HepG2 (cell line): ENCODE data around the gene GP1BA. TPM values are rescaled to one million over a fixed set of nuclear protein-coding genes. Genes with fewer than 3 reads are reported as not detected.

Source experiments
- ATF7-NPFF ChIP-seq: sonication (generic); formaldehyde crosslinking; IDR thresholded peaks from 2 replicates; pipeline ENCODE4 v1.8.1; 2023; ENCODE audit warnings: mild to moderate bottlenecking, low read depth, missing genetic modification reagents, moderate library complexity
- HIVEP1 ChIP-seq: sonication (generic); formaldehyde crosslinking; IDR thresholded peaks from 2 replicates; pipeline ENCODE4 v1.4.0; 2020; ENCODE audit warnings: mild to moderate bottlenecking, missing genetic modification reagents
- KDM4B ChIP-seq: sonication (generic); formaldehyde crosslinking; IDR thresholded peaks from 2 replicates; pipeline ENCODE4 v1.4.0; 2020; ENCODE audit warnings: missing genetic modification reagents
- MAFK ChIP-seq, 2 experiments: IDR thresholded peaks in 1 of 2; conservative IDR thresholded peaks in 1 of 2; 2 replicates each; pipeline ENCODE4 v1.6.1; 2011; ENCODE audit warnings: improper control_type of control experiment in 2 of 2, low read length in 2 of 2
- MTF2 ChIP-seq: sonication (generic); formaldehyde crosslinking; IDR thresholded peaks from 2 replicates; pipeline ENCODE4 v1.5.0; 2020; ENCODE audit warnings: missing genetic modification reagents, borderline replicate concordance
- RELA ChIP-seq: sonication (generic); formaldehyde crosslinking; IDR thresholded peaks from 2 replicates; pipeline ENCODE4 v1.4.0; 2020; ENCODE audit warnings: missing genetic modification reagents
- SAFB2 ChIP-seq: sonication (generic); formaldehyde crosslinking; IDR thresholded peaks from 2 replicates; pipeline ENCODE4 v1.5.1; 2020; ENCODE audit warnings: missing genetic modification reagents, low read depth, mild to moderate bottlenecking, borderline replicate concordance
- SMYD3 ChIP-seq: sonication (generic); formaldehyde crosslinking; IDR thresholded peaks from 2 replicates; pipeline ENCODE4 v1.8.1; 2023; ENCODE audit warnings: mild to moderate bottlenecking, missing genetic modification reagents
- SPEN ChIP-seq: sonication (generic); formaldehyde crosslinking; IDR thresholded peaks from 2 replicates; pipeline ENCODE4 v1.5.1; 2020; ENCODE audit warnings: low read depth, mild to moderate bottlenecking, missing genetic modification reagents
- ZFYVE20 ChIP-seq: sonication (generic); formaldehyde crosslinking; IDR thresholded peaks from 2 replicates; pipeline ENCODE4 v1.8.0; 2023; ENCODE audit warnings: low read depth, mild to moderate bottlenecking, moderate library complexity, missing genetic modification reagents, borderline replicate concordance
- ZNF121 ChIP-seq: sonication (generic); formaldehyde crosslinking; IDR thresholded peaks from 2 replicates; pipeline ENCODE4 v1.5.0; 2020; ENCODE audit warnings: mild to moderate bottlenecking, missing genetic modification reagents
- ZNF337 ChIP-seq: sonication (generic); formaldehyde crosslinking; IDR thresholded peaks from 2 replicates; pipeline ENCODE4 v1.5.1; 2020; ENCODE audit warnings: missing genetic modification reagents, low read depth, mild to moderate bottlenecking, borderline replicate concordance
- ZNF605 ChIP-seq: sonication (generic); formaldehyde crosslinking; IDR thresholded peaks from 2 replicates; pipeline ENCODE4 v1.8.0; 2022; ENCODE audit warnings: mild to moderate bottlenecking, missing genetic modification reagents
- ZNF614 ChIP-seq: IDR thresholded peaks from 2 replicates; pipeline ENCODE4 v1.6.1; 2018; ENCODE audit warnings: missing biosample characterization, missing genetic modification reagents, inconsistent platforms, borderline replicate concordance
- ZNF616 ChIP-seq: sonication (generic); formaldehyde crosslinking; IDR thresholded peaks from 2 replicates; pipeline ENCODE4 v1.5.0; 2020; ENCODE audit warnings: low read depth, mild to moderate bottlenecking, missing genetic modification reagents
- polyA plus RNA-seq, 8 experiments: library from polyadenylated mRNA; depleted of rRNA in 3 of 8; stranded (reverse) in 7 of 8; unstranded in 1 of 8; fragments of >200 nt; fragmentation: Illumina TruSeq in 4 of 8; extraction: Trizol in 4 of 8; gene quantifications; 2 replicates each; pipeline versions ENCODE4 v1.2.1 to v1.2.3, GENCODE V29; 2011 to 2016; ENCODE audit warnings: low read depth in 4 of 8, missing spikeins in 1 of 8, mixed read lengths in 1 of 8; ENCODE audit not compliant: insufficient read depth in 1 of 8
- total RNA-seq, 5 experiments: library from RNA; depleted of rRNA; stranded (reverse); fragments of >200 nt; fragmentation: Illumina TruSeq; extraction: Trizol; gene quantifications; 2 replicates each; pipeline ENCODE4 v1.2.3, GENCODE V29; 2016; ENCODE audit warnings: low read depth in 1 of 5
- TF ChIP-seq, protein P1 (sequence below), 2 experiments: sonication (generic) in 1 of 2; formaldehyde crosslinking in 1 of 2; IDR thresholded peaks; 2 replicates each; pipeline versions ENCODE4 v1.5.1 to v1.6.1; 2011 to 2020; ENCODE audit warnings: borderline replicate concordance in 1 of 2, low read depth in 1 of 2, low read length in 1 of 2, mild to moderate bottlenecking in 1 of 2, missing genetic modification reagents in 1 of 2, moderate library complexity in 1 of 2
- TF ChIP-seq, protein P2 (sequence below): sonication (generic); formaldehyde crosslinking; IDR thresholded peaks from 2 replicates; pipeline ENCODE4 v1.8.0; 2022; ENCODE audit warnings: missing genetic modification reagents, mild to moderate bottlenecking, moderate library complexity, borderline replicate concordance
- TF ChIP-seq, protein P3 (sequence below): sonication (generic); formaldehyde crosslinking; IDR thresholded peaks from 2 replicates; pipeline ENCODE4 v1.4.0; 2020; ENCODE audit warnings: missing genetic modification reagents

The GP1BA gene
- total and polyA plus RNA-seq, 2 of the 13 experiments (the other 11 are each of a cell fraction or from before 2014, with no cell fraction given): not detected

DNA sequence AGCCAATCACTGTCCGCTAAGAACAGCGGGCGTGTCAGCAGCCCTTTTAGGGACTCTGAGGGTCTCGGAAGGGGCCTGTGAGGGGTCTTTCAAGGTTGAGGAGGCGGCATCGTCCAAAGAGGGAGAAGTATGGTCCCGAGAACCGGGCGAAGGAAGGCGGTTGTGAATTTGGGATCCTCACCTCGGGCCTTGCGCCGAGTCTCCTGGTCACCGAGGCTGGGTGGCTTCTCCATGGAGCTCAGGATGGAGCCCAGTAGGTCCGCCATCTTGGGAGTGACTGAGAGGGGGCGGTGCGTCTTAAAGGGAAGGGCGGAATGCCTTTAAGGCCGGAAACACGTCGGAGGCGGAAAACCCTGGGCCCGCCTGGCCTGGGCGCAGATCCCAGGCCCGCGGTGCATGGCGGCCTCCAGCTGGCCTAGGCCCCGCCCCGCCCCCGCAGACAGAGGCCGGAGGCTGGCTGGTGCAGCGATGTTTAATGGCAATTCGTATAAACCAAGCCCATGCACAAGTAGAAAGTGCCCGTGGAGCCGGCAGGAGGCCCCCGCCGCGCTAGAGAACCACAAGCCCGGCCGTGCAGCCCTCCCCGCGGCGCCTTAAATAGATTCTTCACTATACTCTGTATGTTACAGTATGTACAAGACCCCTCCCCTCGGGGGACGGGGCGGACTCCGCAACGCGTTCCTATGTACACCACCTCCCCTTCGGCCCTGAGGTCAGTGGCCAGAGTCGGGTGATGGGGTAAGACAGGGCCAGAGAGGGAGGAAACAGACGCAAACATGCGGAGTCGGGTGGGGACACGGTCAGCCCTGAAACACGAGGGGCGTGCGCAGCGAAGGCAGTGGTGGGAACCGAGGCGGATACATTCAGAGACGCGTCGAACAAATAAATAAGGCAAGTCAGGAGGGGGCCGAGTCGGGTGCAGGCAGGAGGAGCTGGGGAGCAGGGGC, 35.7 kb downstream of the GP1BA start, which contains the start of gene SPAG7 (continued):
- TF ChIP-seq, protein P1, sequence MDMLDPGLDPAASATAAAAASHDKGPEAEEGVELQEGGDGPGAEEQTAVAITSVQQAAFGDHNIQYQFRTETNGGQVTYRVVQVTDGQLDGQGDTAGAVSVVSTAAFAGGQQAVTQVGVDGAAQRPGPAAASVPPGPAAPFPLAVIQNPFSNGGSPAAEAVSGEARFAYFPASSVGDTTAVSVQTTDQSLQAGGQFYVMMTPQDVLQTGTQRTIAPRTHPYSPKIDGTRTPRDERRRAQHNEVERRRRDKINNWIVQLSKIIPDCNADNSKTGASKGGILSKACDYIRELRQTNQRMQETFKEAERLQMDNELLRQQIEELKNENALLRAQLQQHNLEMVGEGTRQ (IDR thresholded peaks at IDR 0.05; ENCODE audit: low read depth, low read length): no peak
- TF ChIP-seq, protein P1 (CRISPR knock-in tag; IDR thresholded peaks at IDR 0.05; ENCODE audit: borderline replicate concordance): peak; percentile 63; the same call in 1 of the 2 replicates
- TF ChIP-seq ZNF614 (CRISPR knock-in tag) (peak; percentile 36; the same call in 1 of the 2 replicates), HIVEP1 (CRISPR knock-in tag) (peak; percentile 43; the same call in 1 of the 2 replicates), MTF2 (peak; percentile 61; the same call in 1 of the 2 replicates), ZNF616 (CRISPR knock-in tag) (peak; percentile 39; the same call in 1 of the 2 replicates), ZNF337 (peak; percentile 71; the same call in 1 of the 2 replicates), SAFB2 (CRISPR knock-in tag) (peak; percentile 24; the same call in 1 of the 2 replicates), MAFK (conservative IDR thresholded peaks at IDR 0.05 in 1 of 2, IDR thresholded peaks at IDR 0.05 in 1 of 2; ENCODE audit: low read length in 2 of 2) (no peak), ATF7-NPFF (CRISPR knock-in tag) (0 out of 2 replicates have a peak, but pooled peaks have one; percentile 4), KDM4B (CRISPR knock-in tag) (no peak), SPEN (CRISPR knock-in tag) (peak; percentile 95), ZNF121 (CRISPR knock-in tag) (peak; percentile 45; the same call in 1 of the 2 replicates), ZNF605 (CRISPR knock-in tag) (peak; percentile 70; the same call in 1 of the 2 replicates), RELA (CRISPR knock-in tag) (no peak), ZFYVE20 (no peak; the same call in 1 of the 2 replicates), SMYD3 (CRISPR knock-in tag) (peak; percentile 60; the same call in 1 of the 2 replicates)
- TF ChIP-seq, protein P2, sequence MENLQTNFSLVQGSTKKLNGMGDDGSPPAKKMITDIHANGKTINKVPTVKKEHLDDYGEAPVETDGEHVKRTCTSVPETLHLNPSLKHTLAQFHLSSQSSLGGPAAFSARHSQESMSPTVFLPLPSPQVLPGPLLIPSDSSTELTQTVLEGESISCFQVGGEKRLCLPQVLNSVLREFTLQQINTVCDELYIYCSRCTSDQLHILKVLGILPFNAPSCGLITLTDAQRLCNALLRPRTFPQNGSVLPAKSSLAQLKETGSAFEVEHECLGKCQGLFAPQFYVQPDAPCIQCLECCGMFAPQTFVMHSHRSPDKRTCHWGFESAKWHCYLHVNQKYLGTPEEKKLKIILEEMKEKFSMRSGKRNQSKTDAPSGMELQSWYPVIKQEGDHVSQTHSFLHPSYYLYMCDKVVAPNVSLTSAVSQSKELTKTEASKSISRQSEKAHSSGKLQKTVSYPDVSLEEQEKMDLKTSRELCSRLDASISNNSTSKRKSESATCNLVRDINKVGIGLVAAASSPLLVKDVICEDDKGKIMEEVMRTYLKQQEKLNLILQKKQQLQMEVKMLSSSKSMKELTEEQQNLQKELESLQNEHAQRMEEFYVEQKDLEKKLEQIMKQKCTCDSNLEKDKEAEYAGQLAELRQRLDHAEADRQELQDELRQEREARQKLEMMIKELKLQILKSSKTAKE (CRISPR knock-in tag): 0 out of 2 replicates have a peak, but pooled peaks have one; percentile 57
- TF ChIP-seq, protein P3, sequence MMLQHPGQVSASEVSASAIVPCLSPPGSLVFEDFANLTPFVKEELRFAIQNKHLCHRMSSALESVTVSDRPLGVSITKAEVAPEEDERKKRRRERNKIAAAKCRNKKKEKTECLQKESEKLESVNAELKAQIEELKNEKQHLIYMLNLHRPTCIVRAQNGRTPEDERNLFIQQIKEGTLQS (CRISPR knock-in tag): 0 out of 2 replicates have a peak, but pooled peaks have one; percentile 32
